Stimulated activated naive CD4-positive, alpha-beta T cell treated with Interleukin-2 at 50 U/mL for 16 hours (primary cell): ENCODE results near the gene TOR1B.
"Not testable (repeated sequence)": the region's sequence is repeated elsewhere in the genome, so short reads cannot be mapped to it uniquely, and the experiment has no call there.

Experiments used
- DNase-seq: peaks from one replicate; lab custom pipeline; 2025; lab: John Stamatoyannopoulos, UW

TOR1B gene

DNA sequence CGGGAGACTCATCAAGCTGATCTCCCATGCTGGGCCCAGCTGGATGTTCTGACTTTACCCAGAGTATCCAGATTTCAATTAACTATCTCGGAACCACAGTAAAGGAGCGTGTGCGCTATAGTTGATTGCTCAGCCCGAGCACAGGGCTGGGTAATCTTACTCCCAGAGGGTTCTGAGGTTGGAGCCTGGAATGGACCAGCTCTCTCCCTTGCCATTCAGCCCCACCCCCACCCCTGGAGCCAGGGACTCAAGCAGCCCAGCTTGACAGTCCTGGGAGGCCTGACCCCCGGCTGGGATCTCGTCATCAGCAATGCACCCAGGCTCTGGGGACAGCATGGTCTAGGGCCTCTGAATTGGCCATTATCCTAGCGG is 26.4 kb upstream of the TOR1B start:
- no peak for DNase-seq

DNA sequence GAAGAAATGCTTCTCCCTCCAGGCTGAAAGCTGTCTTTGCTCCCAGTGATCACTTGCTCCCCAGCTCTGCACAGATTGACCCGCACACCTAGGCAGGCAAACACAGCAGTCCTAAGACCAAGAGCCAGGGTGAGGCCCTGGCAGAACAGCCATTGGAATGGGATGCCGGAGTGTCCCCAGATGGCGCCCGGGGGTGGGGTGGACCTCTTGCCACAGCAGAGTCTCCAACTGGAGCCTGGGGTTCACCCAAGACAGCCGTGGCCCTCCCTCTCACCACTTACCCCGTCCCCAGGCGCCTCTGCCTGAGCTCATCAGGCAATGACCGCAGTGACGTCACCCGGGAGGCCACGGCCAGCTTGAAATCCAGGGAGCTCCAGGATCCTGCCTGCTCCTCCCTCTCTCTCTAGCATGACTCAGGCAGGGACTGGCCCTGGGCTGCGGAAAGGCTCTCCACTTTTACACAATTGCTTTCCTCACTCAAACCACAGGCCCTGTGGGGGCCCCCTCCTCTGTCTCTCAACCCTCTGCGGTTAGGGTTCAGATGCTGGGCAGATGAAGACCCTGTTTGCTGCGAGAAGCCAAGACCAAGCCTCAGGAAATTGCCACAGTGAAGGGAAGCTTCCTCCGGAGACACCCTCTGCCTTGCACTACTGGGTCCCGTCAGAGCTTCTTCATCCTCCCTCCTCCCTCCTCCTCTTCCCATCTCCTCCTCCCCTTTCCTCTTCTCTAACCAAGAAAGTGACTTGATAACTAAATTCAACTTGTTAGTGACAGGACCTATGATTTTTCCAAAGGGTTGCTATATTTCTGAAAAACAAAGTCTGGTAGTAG is 25.8 kb upstream of the TOR1B start:
- DNase-seq = peak; percentile 10

GRCh38 chr9:129777769-129778130 is 25.2 kb upstream of the TOR1B start:
- no peak for DNase-seq

- DNase-seq = no peak
Measured at GRCh38 chr9:129778469-129778868, 24.5 kb upstream of the TOR1B start.

DNA sequence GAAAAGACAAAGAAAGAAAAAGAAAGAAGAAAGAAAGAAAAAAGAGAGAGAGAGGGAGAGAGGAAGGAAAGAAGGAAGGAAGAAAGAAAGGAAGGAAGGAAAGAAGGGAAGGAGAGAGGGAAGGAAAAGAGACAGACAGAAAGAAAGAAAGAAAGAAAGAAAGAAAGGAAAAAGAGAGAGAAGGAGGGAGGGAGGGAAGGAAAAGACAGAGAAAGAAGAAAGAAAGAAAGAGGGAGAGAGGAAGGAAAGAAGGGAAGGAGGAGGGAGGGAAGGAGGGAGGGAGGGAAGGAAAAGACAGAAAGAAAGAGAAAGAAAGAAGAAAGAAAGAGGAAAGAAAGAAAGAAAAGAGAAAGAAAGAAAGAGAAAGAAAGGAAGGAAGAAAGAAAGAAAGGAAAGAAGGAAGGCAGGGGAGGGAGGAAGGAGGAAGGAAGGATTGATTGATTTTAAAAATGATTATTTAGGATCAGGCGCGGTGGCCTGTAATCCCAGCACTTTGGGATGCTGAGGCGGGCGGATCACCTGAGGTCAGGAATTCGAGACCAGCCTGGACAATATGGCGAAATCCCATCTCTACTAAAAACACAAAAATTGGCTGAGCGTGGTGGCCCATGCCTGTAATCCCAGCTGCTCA is 23.3 kb upstream of the TOR1B start:
- no peak for DNase-seq

GRCh38 chr9:129781131-129781530 is 21.9 kb upstream of the TOR1B start:
- DNase-seq = no peak

- DNase-seq = no peak
Measured at GRCh38 chr9:129781981-129782380, 21.0 kb upstream of the TOR1B start.

- DNase-seq = peak; percentile 59
Measured at GRCh38 chr9:129783516-129784361, 19.2 kb upstream of the TOR1B start.

DNA sequence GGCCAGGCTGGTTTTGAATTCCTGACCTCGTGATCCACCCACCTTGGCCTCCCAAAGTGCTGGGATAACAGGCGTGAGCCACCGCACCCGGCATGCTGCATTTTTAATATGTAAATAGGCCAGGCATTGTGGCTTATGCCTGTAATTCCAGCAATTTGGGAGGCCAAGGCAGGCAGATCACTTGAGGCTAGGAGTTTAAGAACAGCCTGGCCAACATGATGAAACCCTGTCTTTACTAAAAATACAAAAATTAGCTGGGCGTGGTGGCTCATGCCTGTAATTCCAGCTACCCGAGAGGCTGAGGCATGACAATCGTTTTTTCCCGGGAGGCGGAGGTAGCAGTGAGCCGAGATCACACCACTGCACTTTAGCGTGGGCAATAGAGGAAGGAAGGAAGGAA is 18.0 kb upstream of the TOR1B start:
- not testable (repeated sequence) for DNase-seq

DNA sequence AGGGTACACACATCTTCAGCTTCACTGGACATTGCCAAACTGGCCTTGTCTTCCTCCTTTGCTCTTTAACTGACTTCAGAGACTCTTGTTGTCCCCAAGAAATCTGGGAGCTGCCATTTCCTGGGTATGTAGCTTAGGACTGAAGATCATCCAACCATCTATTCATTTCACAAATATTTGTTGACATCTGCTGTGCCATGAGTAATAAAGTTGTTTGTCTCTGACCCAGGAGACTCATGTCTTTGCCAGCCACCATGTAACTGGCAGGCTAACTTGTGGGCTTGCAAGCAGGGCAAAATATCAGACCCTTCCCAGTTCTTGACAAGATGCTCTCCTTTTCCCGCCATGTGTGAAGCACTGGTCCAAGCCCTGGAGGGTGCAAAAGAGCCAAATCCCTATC is 17.1 kb upstream of the TOR1B start:
- DNase-seq = no peak

- DNase-seq = no peak
Measured at GRCh38 chr9:129786481-129786880, 16.5 kb upstream of the TOR1B start.

GRCh38 chr9:129794549-129794948 is 8.4 kb upstream of the TOR1B start:
- DNase-seq = no peak

DNA sequence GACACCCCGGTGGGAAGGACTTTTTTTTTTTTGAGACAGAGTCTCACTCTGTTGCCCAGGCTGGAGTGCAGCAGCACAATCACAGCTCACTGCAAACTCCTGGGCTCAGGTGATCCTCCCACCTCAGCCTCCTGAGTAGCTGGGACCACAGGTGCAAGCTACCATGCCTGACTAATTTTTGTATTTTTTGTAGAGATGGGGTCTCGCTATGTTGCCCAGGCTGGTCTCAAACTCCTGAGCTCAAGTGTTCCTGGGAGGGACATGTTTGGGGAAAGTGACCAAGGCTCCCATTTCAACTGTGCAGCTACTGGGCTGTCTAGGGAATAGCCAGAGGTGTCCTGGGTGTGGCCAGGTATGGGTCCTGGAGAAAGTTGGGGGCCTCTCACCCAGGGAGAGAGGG is 7.0 kb upstream of the TOR1B start:
- not testable (repeated sequence) for DNase-seq

- DNase-seq = no peak
Measured at GRCh38 chr9:129798973-129799372, 4.0 kb upstream of the TOR1B start.

- no peak for DNase-seq
Measured at GRCh38 chr9:129801504-129801903, 1.5 kb upstream of the TOR1B start.

DNA sequence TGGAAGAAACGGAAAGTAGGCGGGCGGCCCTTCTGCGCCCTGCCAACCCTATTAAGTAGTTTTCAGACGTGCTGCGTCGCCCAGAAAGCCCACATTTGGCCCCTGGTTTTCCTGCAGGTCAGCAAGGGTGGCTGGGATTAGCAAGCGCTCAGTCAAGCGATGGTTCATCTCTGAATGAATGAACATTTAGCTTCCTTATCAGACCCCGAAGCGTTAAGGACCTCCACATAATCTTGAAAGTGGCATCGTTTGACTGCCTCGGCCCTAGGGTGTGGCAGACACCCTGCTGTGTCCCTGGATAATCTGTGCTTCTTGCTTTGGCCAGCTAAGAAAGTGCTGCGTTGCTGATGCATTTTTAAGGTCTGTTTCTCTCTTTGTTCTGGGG is 684 bp downstream of the TOR1B start:
- DNase-seq = no peak

DNA sequence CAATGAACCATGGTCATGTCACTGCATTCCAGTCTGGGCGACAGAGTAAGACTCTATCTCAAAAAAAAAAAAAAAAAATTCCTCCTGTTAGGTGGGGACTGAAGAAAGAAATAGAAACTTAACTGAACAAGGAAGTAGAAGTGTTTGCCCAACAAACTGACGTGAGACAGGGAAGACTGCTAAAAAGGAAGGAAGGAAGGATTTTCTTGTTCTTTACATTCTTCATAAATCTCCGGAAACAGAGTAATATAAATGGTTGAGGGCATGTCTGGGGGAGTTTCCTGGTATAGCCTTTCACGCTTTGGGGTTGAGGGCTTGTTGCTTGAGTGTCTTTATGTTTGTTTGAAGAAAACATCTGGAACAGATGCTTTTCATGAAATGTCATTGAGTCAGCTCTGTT is 3.1 kb downstream of the TOR1B start:
- DNase-seq = no peak

GRCh38 chr9:129809346-129809745 is 6.4 kb downstream of the TOR1B start:
- no peak for DNase-seq

GRCh38 chr9:129810116-129810515 is 7.1 kb downstream of the TOR1B start:
- no peak for DNase-seq

- no peak for DNase-seq
Measured at GRCh38 chr9:129810788-129811187, 7.8 kb downstream of the TOR1B start.

DNA sequence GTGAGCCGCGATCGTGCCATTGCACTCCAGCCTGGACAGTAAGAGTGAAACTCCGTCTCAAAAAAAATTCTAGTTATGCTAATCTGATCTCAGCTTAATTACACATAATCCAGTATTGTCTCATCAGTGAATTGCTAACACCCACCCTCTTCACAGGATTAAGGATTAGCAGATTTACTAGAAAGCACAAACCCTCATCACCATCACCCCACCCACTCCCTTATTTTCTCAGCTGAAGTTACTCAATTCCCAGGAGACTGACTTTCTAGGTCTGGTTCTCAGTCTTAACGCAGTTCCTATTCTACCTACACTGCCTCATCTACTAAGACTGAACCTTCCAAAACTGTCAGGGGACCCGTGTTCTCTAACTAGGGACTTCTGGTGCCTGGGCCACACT is 9.0 kb downstream of the TOR1B start:
- DNase-seq = no peak

GRCh38 chr9:129812385-129812784 is 9.4 kb downstream of the TOR1B start:
- DNase-seq = no peak

GRCh38 chr9:129813661-129814060 is 10.7 kb downstream of the TOR1B start:
- DNase-seq = no peak
